Measurements from ENCODE around the gene RREB1.

RREB1 gene

GRCh38 chr6:7283676-7284075 lies 175.9 kb downstream of the RREB1 start:
- TF ChIP-seq, protein P1, sequence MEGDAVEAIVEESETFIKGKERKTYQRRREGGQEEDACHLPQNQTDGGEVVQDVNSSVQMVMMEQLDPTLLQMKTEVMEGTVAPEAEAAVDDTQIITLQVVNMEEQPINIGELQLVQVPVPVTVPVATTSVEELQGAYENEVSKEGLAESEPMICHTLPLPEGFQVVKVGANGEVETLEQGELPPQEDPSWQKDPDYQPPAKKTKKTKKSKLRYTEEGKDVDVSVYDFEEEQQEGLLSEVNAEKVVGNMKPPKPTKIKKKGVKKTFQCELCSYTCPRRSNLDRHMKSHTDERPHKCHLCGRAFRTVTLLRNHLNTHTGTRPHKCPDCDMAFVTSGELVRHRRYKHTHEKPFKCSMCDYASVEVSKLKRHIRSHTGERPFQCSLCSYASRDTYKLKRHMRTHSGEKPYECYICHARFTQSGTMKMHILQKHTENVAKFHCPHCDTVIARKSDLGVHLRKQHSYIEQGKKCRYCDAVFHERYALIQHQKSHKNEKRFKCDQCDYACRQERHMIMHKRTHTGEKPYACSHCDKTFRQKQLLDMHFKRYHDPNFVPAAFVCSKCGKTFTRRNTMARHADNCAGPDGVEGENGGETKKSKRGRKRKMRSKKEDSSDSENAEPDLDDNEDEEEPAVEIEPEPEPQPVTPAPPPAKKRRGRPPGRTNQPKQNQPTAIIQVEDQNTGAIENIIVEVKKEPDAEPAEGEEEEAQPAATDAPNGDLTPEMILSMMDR (IDR thresholded peaks at IDR 0.05) = no peak
- no peaks in the 10 kb centered on the region for H3K27me3 ChIP-seq

DNA sequence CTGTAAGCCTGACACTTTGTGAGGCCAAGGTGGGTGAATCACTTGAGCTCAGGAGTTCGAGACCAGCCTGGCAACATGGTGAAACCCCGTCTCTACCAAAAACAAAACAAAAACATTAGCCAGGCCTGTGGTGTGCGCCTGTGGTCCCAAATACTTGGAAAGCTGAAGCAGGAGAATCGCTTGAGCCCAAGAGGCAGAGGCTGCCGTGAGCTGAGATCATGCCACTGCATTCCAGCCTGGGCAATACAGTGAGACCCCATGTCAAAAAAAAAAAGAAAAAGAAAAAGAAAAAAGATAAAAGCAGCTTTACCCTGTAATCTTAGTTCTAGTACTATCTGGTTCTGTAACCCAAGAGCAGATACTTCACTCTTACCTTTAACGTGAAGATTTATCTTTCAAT lies 177.7 kb downstream of the RREB1 start:
- H3K9me3 ChIP-seq = no peaks in the 10 kb centered on the region
- H3K4me1 ChIP-seq (ENCODE audit: control insufficient read depth in 1 of 2, insufficient read depth in 1 of 2, low read depth in 1 of 2, low read length in 1 of 2) = peaks cover 11 to 14% of the 10 kb centered on the region in 2 experiments
- H3K27ac ChIP-seq = no peak overlapping the region
- H3K27me3 ChIP-seq = no peaks in the 10 kb centered on the region
- TF ChIP-seq, protein P1 (IDR thresholded peaks at IDR 0.05) = no peak
- H3K4me3 ChIP-seq (ENCODE audit: low read depth in 1 of 2, low read length in 1 of 2) = no peak overlapping the region
- H3K36me3 ChIP-seq = peaks cover 65% of the 10 kb centered on the region

More at GRCh38 chr6:7283676-7284075, 175.9 kb downstream of the RREB1 start:
- peaks cover 47% of the 10 kb centered on the region for H3K36me3 ChIP-seq
- no peak overlapping the region for H3K4me3 ChIP-seq (ENCODE audit: low read depth in 1 of 2, low read length in 1 of 2)
- H3K9me3 ChIP-seq = no peaks in the 10 kb centered on the region
- H3K27ac ChIP-seq = no peak overlapping the region
- H3K4me1 ChIP-seq (ENCODE audit: control insufficient read depth in 1 of 2, insufficient read depth in 1 of 2, low read depth in 1 of 2, low read length in 1 of 2) = peaks cover 22 to 25% of the 10 kb centered on the region in 2 experiments

DNA sequence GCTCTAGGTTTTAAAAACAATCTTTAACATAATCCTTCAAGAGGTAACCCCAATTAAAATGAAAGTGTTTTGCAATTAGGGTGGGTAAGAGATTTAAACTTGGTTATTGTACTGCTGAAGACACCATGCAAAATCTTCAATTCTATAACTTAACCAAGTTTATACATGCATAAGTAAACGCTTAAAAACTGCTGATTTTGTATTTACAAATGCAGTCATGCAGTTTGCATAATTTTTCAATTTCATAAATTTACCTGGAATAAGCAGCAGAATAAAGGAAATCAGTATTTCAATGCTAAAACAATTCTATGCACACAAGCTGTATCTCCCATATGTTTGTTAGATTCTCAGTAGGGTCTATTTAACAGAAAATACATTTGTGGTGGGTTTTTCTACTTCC lies 182.3 kb downstream of the RREB1 start:
- peaks cover 93% of the 10 kb centered on the region for H3K36me3 ChIP-seq
- TF ChIP-seq, protein P1 (IDR thresholded peaks at IDR 0.05) = no peak
- no peak overlapping the region for H3K27ac ChIP-seq
- no peaks in the 10 kb centered on the region for H3K27me3 ChIP-seq
- no peaks in the 10 kb centered on the region for H3K4me1 ChIP-seq (ENCODE audit: control insufficient read depth in 1 of 2, insufficient read depth in 1 of 2, low read depth in 1 of 2, low read length in 1 of 2)
- H3K4me3 ChIP-seq (ENCODE audit: low read depth in 1 of 2, low read length in 1 of 2) = no peak overlapping the region
- H3K9me3 ChIP-seq = no peaks in the 10 kb centered on the region

DNA sequence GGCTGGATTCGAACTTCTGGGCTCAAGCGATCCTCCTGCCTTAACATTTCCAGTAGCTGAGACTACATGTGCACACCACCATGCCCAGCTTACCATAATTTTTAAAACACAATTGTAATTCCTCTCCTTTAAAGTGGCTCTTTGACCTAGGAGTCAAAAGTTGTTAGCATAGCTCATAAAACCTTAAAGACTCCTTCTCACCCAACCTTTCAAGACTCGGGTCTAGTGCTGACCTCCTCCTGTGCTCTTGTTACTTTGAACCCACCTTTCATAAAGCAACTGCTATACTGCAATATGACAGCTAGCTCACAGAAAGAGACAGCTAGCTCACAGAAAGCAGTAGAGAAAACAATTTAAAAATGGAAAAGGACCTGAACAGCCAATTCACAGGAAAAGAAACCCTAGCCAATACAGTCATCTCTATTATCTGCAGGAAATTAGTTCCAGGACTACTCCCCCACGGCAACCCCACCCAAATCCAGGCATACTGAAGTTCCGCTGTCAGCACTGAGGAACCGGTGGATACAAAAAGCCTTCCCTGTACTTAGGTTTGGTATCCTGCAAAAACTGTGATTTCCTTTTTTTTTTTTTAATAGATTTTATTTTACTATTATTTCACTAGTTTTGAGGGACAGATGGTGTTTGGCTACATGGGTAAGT lies 185.0 kb downstream of the RREB1 start:
- H3K9me3 ChIP-seq = no peaks in the 10 kb centered on the region
- no peak overlapping the region for H3K27ac ChIP-seq
- no peaks in the 10 kb centered on the region for H3K4me1 ChIP-seq (ENCODE audit: control insufficient read depth in 1 of 2, insufficient read depth in 1 of 2, low read depth in 1 of 2, low read length in 1 of 2)
- no peaks in the 10 kb centered on the region for H3K27me3 ChIP-seq
- no peak overlapping the region for H3K4me3 ChIP-seq (ENCODE audit: low read depth in 1 of 2, low read length in 1 of 2)
- TF ChIP-seq, protein P1 (IDR thresholded peaks at IDR 0.05) = no peak
- peaks cover 97% of the 10 kb centered on the region for H3K36me3 ChIP-seq

DNA sequence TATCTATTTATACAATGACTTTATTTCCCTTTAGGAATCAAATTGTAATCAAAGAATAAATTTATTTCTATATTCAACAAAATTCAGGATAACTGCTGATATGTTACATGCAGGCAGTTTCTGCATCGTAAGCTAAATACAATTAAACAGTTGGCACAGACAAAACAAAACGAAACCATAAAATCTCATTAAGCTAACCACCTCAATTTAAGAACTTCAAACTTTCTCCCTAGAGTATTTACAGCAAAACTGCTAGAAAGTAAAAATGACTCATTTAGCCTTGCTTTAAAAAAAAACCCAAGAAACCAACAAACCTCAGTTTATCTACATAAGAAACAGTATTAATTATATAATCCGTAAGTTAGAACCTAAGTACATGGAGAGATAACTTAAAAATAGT lies 188.2 kb downstream of the RREB1 start:
- Histone ChIP-seq H3K4me3 (ENCODE audit: low read depth in 1 of 2, low read length in 1 of 2) (no peak overlapping the region), H3K27me3 (no peaks in the 10 kb centered on the region), H3K4me1 (ENCODE audit: control insufficient read depth in 1 of 2, insufficient read depth in 1 of 2, low read depth in 1 of 2, low read length in 1 of 2) (peaks cover 7 to 8% of the 10 kb centered on the region in 2 experiments), H3K9me3 (no peaks in the 10 kb centered on the region), H3K27ac (no peak overlapping the region), H3K36me3 (peaks cover 99% of the 10 kb centered on the region)
- TF ChIP-seq, protein P1 (IDR thresholded peaks at IDR 0.05) = no peak
